GM12801 (cell line): ENCODE results near the gene AOX1.

Experiments used
- CTCF ChIP-seq: IDR thresholded peaks from one replicate; pipeline ENCODE4 v1.5.1; 2011; ENCODE audit warnings: control low read depth; ENCODE audit not compliant: insufficient read length; ENCODE audit errors: extremely low read depth

AOX1 gene

DNA sequence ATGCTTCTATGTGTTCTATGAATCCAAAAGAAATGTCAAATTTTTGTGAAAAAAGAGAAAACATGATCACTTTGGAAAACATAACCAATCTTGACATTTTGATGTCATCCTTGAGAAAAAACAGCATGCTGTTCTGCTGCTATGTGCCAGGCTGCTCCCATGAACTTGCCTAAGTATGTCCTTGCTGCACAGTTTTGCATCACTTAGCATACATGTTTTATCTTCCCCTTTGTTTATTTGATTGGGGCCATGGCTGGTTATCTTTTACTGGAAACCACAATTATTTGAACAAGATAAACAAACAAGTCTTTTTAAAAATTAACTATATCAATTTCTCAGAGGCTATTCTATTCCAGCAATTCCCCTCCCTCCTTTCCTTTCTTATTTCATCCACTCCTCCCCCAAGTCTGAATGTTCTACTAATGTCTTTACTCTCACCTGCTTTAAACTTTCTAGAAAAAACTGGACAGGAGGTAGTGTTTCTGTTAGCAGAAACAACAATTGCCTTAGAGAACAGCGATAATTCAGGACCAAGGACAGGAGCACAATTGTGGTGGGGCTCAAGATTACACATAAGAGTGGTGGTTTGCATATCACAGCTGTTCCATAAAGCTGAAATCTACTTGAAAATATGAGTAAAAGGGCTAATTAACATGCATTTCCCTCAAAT, 6.7 kb downstream of the AOX1 start:
- TF ChIP-seq CTCF = no peak

GRCh38 chr2:200593905-200594304, 8.1 kb downstream of the AOX1 start:
- no peak for TF ChIP-seq CTCF

GRCh38 chr2:200595913-200596312, 10.1 kb downstream of the AOX1 start:
- no peak for TF ChIP-seq CTCF

DNA sequence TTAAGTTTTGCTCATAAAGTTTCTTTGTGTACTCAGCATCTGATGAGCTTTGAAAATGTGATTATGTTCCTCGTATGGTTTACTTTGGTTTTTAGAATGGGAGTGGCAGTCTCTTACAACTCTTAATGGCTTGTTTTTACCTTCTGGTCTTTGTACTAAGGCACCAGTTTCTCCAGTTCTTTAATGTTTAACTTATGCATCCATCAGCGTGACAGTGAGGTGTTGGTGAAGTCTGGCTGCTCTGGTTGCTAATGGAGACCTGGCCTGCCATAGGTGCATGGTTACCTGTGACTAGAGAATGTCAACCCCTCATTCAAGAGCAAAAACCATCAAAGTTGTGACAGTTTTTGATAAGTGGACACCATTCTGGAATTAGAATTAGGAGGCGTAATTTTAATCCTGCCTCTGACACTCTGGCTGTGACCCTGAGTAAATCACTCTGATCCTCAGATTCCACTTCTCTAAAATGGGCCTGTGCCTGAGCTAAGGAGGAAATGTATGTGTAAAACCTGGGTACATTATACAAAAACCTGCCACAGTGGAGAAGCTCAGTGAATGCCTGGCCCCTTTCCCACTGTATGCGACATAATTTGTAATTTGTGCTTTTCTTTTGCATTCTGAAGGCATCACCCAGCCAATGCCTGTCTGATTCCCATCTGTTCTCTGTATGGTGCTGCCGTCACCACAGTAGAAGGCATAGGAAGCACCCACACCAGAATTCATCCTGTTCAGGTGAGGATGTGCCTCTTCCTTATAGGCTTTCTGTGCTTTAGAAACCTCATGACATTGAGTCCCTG, 11.2 kb downstream of the AOX1 start:
- no peak for TF ChIP-seq CTCF

GRCh38 chr2:200599206-200599605, 13.4 kb downstream of the AOX1 start:
- TF ChIP-seq CTCF = no peak

GRCh38 chr2:200600549-200601225, 14.9 kb downstream of the AOX1 start:
- TF ChIP-seq CTCF = no peak

GRCh38 chr2:200602584-200602983, 16.8 kb downstream of the AOX1 start:
- TF ChIP-seq CTCF = no peak
